ENCODE results near the gene UGT1A8.

UGT1A8 gene

DNA sequence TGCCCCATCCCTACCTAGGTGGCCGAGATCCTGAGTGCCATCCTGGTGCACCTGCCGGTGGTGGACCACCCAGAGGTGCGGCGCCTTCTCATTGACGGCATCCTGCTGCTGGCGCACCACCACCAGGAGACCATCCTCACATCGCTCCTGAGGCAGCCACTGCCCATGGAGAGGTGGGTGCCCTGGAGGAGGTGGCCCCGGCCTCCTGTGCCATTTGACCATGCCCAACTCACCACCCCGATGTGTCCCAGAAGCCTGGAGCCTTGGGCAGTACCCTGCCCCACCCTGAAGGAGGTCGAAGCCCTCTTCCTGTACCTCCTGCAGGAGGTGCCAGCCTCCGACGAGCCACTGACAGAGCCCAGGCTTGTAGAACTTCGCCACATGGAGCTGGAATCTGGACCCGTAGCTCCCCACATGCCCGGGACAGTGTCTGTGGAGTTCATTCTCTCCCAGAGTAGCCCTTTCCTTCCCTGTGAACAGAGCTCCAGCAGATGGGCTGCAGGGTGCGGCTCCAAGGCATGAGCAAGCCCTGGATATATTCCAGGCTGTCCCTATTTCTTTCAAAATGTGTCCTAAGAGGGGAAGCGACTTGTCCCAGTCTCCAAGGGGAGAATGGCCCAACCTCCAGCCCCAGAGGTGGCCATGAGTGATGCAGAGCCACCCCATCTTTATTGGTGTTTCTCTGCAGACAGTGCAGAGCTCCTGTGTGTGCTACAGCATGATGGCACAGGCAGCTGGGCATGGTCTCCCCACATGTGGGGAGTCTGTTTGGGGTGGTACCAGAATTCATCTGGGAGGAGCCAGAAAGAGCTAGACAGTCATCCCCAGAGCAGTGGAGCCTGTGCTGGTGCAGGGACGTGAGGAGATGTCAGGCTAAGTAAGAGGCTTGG is 202.7 kb downstream of the UGT1A8 start:
- no peak for DNase-seq (ENCODE audit: extremely low read depth, insufficient read length)
- Histone ChIP-seq H3K27me3 (replicated peaks; ENCODE audit: control insufficient read depth, insufficient read depth, low read length) (peaks cover 2% of the 10 kb centered on the region; the same call in 1 of the 2 replicates), H3K36me3 (ENCODE audit: control insufficient read depth, insufficient read depth, low read length) (no peaks in the 10 kb centered on the region), H3K4me3 (replicated peaks; ENCODE audit: low read depth, low read length) (no peak overlapping the region)
- TF ChIP-seq, protein P1, sequence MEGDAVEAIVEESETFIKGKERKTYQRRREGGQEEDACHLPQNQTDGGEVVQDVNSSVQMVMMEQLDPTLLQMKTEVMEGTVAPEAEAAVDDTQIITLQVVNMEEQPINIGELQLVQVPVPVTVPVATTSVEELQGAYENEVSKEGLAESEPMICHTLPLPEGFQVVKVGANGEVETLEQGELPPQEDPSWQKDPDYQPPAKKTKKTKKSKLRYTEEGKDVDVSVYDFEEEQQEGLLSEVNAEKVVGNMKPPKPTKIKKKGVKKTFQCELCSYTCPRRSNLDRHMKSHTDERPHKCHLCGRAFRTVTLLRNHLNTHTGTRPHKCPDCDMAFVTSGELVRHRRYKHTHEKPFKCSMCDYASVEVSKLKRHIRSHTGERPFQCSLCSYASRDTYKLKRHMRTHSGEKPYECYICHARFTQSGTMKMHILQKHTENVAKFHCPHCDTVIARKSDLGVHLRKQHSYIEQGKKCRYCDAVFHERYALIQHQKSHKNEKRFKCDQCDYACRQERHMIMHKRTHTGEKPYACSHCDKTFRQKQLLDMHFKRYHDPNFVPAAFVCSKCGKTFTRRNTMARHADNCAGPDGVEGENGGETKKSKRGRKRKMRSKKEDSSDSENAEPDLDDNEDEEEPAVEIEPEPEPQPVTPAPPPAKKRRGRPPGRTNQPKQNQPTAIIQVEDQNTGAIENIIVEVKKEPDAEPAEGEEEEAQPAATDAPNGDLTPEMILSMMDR (IDR thresholded peaks at IDR 0.05; ENCODE audit: insufficient read depth, low read length, poor library complexity, severe bottlenecking), result no peak

DNA sequence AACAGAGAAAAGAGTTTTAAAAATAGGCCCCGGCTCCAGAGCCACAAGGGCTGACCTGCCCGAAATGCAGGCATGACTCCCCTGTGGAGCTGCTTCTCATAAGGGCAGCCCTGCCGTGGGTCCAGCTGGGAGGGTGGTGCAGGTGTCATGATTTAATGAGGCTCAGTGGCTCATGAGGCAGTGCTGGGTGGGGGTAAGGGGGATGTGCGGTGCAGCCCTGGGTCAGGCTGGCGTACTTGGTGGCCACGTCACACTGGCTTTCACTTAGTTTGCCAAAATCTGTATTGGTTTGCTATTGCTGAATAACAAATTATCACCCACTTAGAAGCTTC is 203.3 kb downstream of the UGT1A8 start:
- no peaks in the 10 kb centered on the region for H3K36me3 ChIP-seq (ENCODE audit: control insufficient read depth, insufficient read depth, low read length)
- DNase-seq (ENCODE audit: extremely low read depth, insufficient read length), result no peak
- TF ChIP-seq, protein P1 (IDR thresholded peaks at IDR 0.05; ENCODE audit: insufficient read depth, low read length, poor library complexity, severe bottlenecking), result no peak
- peaks cover 2% of the 10 kb centered on the region; the same call in 1 of the 2 replicates for H3K27me3 ChIP-seq (replicated peaks; ENCODE audit: control insufficient read depth, insufficient read depth, low read length)
- no peak overlapping the region for H3K4me3 ChIP-seq (replicated peaks; ENCODE audit: low read depth, low read length)

DNA sequence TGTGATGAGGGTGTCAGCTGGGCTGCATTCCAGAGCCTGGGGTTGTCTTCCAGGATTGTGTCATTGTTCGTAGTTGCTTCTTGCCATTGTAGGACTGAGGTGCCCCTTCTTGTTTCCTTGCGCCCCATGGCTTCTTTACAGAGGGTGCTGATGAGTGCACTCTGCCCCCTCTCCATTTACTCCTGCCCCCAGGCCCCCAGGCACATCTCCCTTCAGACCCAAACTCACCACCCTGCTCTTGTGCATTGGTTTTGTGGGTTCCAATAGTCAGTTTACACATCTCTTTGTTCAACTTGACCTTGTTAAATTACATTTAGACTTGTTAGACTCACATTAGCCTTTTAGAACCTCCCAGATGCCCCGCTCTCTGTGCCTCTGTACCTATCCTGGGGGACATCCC is 203.8 kb downstream of the UGT1A8 start:
- H3K4me3 ChIP-seq (replicated peaks; ENCODE audit: low read depth, low read length), result no peak overlapping the region

DNA sequence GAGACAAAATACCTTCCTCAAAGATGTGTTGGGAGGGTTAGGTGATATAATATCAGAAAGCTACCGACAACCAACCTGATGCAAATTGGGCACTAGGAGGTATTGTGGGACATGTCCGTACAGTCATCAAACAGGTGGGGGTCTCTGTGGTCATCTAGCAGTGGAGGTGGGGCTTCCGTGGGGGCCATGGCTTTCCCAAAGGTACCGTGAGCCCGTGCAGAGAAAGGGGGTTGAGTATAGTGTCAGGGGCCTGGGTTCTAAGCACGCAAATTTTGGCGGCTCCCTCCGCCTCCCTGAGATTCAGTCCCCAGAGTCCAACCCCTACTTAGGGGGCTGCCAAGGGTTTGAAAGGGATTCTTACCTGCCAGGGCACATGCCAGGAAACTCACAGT is 204.3 kb downstream of the UGT1A8 start:
- peaks cover 2% of the 10 kb centered on the region; the same call in 1 of the 2 replicates for H3K27me3 ChIP-seq (replicated peaks; ENCODE audit: control insufficient read depth, insufficient read depth, low read length)
- no peak overlapping the region for H3K4me3 ChIP-seq (replicated peaks; ENCODE audit: low read depth, low read length)
- H3K36me3 ChIP-seq (ENCODE audit: control insufficient read depth, insufficient read depth, low read length), result no peaks in the 10 kb centered on the region
- no peak for DNase-seq (ENCODE audit: extremely low read depth, insufficient read length)
- TF ChIP-seq, protein P1 (IDR thresholded peaks at IDR 0.05; ENCODE audit: insufficient read depth, low read length, poor library complexity, severe bottlenecking), result no peak

More for the DNA sequence above, 203.8 kb downstream of the UGT1A8 start:
- TF ChIP-seq, protein P1 (IDR thresholded peaks at IDR 0.05; ENCODE audit: insufficient read depth, low read length, poor library complexity, severe bottlenecking), result no peak
- Histone ChIP-seq H3K27me3 (replicated peaks; ENCODE audit: control insufficient read depth, insufficient read depth, low read length) (peaks cover 2% of the 10 kb centered on the region; the same call in 1 of the 2 replicates), H3K36me3 (ENCODE audit: control insufficient read depth, insufficient read depth, low read length) (no peaks in the 10 kb centered on the region)
- DNase-seq (ENCODE audit: extremely low read depth, insufficient read length), result no peak

DNA sequence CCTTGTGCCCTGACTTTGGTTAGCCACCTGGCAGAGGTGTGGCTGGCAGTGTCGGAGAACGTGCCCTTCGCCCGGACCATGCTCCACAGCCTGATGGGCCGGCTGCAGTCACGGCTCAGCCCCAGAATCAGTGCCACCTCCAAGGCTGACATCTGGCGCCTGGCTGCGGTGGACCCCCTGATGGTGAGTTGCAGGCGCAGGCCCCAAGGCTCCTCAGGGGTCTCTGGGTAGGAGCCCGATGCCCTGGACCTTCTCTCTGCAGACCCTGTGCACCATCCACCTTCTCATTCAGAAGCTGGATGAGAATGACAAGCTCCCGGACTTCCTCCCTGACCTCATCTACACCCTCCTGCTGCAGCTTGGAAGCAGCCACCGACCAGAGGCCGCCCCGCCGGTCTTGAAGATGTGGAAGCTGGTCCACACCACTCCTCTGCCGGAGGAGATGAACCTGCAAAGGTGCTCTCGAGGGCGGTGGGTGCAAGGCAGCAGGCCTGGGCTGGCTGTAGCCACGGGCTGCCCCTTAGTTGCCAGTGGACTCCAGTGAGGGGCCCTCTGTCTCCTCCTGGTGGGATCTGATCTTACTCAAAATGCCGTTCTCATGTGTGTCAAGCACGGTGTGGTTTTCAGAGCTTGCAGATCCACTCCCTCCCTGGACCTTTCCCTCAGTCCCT is 204.8 kb downstream of the UGT1A8 start:
- Histone ChIP-seq H3K36me3 (ENCODE audit: control insufficient read depth, insufficient read depth, low read length) (no peaks in the 10 kb centered on the region), H3K4me3 (replicated peaks; ENCODE audit: low read depth, low read length) (no peak overlapping the region), H3K27me3 (replicated peaks; ENCODE audit: control insufficient read depth, insufficient read depth, low read length) (peaks cover 2% of the 10 kb centered on the region; the same call in 1 of the 2 replicates)
- no peak for DNase-seq (ENCODE audit: extremely low read depth, insufficient read length)
- TF ChIP-seq, protein P1 (IDR thresholded peaks at IDR 0.05; ENCODE audit: insufficient read depth, low read length, poor library complexity, severe bottlenecking), result no peak

All from GM06990 (cell line).